Transverse colon (tissue), 4 donors: ENCODE data around the gene FAM161B. TPM values are rescaled to one million over a fixed set of nuclear protein-coding genes. Genes with fewer than 3 reads are reported as not detected.
A peak's percentile ranks its signal among the peaks of the same experiment; 100 is the strongest.
"Not testable (repeated sequence)": the region's sequence is repeated elsewhere in the genome, so short reads cannot be mapped to it uniquely, and the experiment has no call there.

Source experiments
- DNase-seq: peaks from one replicate; pipeline ENCODE4 v3.0.0-alpha.2; 2019
- H3K27ac ChIP-seq, 4 donors: fragments of 200-600 bp; sonication (generic); 2 replicates each; pipeline ENCODE4 v1.5.1; 2016 to 2018; ENCODE audit warnings: inconsistent platforms in 4 of 4
- H3K27me3 ChIP-seq: fragments of 200-600 bp; sonication (generic); 2 replicates; pipeline ENCODE4 v1.5.1; 2017; ENCODE audit warnings: inconsistent platforms
- H3K36me3 ChIP-seq, 4 donors: fragments of 200-600 bp; sonication (generic); 2 replicates each; pipeline ENCODE4 v1.5.1; 2017 to 2019; ENCODE audit warnings: inconsistent platforms in 4 of 4
- H3K4me1 ChIP-seq, 4 donors: fragments of 200-600 bp; sonication (generic); 2 replicates each; pipeline ENCODE4 v1.5.1; 2017 to 2020; ENCODE audit warnings: inconsistent platforms in 4 of 4
- H3K4me3 ChIP-seq, 4 donors: fragments of 200-600 bp; sonication (generic); 1 replicate in 1 of 4; 2 replicates in 3 of 4; pipeline versions ENCODE4 v1.5.1 to v1.6.1; 2017 to 2019; ENCODE audit warnings: inconsistent platforms in 4 of 4
- H3K9me3 ChIP-seq, 2 donors: fragments of 200-600 bp; sonication (generic); 2 replicates each; pipeline ENCODE4 v1.5.1; 2017 to 2019; ENCODE audit warnings: inconsistent platforms in 2 of 2
- EP300 ChIP-seq: sonication (generic); formaldehyde crosslinking; IDR thresholded peaks from one replicate; pipeline ENCODE4 v1.6.1; 2017; ENCODE audit warnings: antibody characterized with exemption, low read depth
- POLR2A ChIP-seq: fragments of 450-650 bp; IDR thresholded peaks from one replicate; pipeline ENCODE4 v1.6.1; 2016; ENCODE audit warnings: antibody characterized with exemption, mild to moderate bottlenecking, moderate library complexity
- POLR2AphosphoS5 ChIP-seq, 3 donors: sonication (generic); formaldehyde crosslinking; IDR thresholded peaks; one replicate each; pipeline ENCODE4 v1.6.1; 2016; ENCODE audit warnings: antibody characterized with exemption in 3 of 3
- WGBS, 2 donors: methylation state at CpG; one replicate each; pipeline ENCODE4 v1.1.5; 2018; ENCODE audit warnings: low coverage in 1 of 2; 5-methylcytosine and 5-hydroxymethylcytosine counted together
- in situ Hi-C, 4 donors: fragments of 200-750 bp; cut with MboI; loops; one replicate each; pipeline versions ENCODE4 v1.15.0 to v1.15.1; 2017; ENCODE audit warnings: low sequenced_read_pairs in 3 of 4, low pct_ligation_motif_present in 1 of 4, low pct_unique_long_range_greater_than_20kb in 1 of 4
- intact Hi-C: fragments of 100-400 bp; cut with DNase I; formaldehyde crosslinking; loops from one replicate; pipeline ENCODE4 v1.15.1; 2023; ENCODE audit warnings: low total_unique reads
- total RNA-seq, 4 donors: library from RNA; depleted of rRNA; stranded (reverse); fragments of >200 nt; gene quantifications; one replicate each; pipeline ENCODE4 v1.1.0, GENCODE V29; 2016
- TF ChIP-seq, protein P1 (sequence below), 5 experiments: fragments of 200-600 bp in 3 of 5; fragments of 450-650 bp in 2 of 5; sonication (generic) in 3 of 5; IDR thresholded peaks; 1 replicate in 2 of 5; 2 replicates in 3 of 5; pipeline ENCODE4 v1.5.1; 2016 to 2017; ENCODE audit warnings: antibody characterized with exemption in 5 of 5, inconsistent platforms in 3 of 5, mild to moderate bottlenecking in 2 of 5, moderate library complexity in 1 of 5

Gene FAM161B
- total RNA-seq, 4 donors from 2014 or later: 2.4 to 7.2 (median 4.8) TPM

DNA sequence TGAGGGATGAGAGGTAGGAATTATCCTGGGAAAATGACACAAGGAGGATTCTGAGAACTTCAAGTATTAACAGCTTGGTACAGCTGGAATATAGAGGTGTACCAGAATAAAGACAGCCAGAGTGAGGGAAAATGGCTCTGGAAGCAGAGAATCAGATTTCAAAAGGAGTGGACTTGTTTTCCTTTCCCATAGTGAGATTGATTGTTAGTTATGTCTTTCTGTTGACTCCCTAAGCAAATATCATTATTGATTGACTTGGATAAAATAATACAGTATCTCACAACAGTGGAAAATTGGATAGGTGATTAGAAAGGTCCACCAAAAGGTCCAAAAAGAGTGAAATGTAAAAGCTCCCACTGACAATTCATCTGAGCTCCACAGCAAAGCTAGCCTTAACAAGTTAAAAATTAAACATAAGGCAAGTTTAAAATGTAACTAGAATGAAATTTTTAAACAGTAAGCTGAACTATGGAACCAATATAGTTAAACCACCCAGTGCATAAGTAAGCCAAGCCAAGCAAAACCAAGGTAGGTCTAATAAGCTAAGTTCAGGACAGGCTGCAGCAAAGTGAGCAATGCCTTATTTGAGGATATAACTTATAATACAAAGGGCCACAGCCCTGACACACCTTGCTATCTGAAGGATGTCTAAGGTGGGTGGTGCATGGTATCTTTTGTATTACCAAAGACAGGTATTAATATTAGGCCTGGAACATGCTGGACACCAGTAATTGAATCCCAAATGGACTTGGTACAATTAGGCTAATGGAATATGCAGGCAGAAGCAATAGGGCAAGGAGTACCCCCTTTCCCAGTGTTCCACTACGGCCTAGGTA lies 47.4 kb upstream of the FAM161B start:
- Histone ChIP-seq H3K36me3 (no peaks in the 10 kb centered on the region), H3K4me1 (peaks cover 0 to 32% (median 17%) of the 10 kb centered on the region in 4 donors), H3K27me3 (no peaks in the 10 kb centered on the region), H3K4me3 (peak overlapping the region in 1 of 4 donors; percentile 1), H3K27ac (peak overlapping the region; percentile 80 to 89 (median 86)), H3K9me3 (no peaks in the 10 kb centered on the region)
- in situ Hi-C loops: no loop called here
- intact Hi-C loops: no loop called here
- WGBS, 2 donors: 44% methylated on average over 1 of the region's 1 CpG; no CpG with 5 or more reads in 1 of the 2 donors
- DNase-seq: peak; percentile 49
- TF ChIP-seq POLR2AphosphoS5 (IDR thresholded peaks at IDR 0.05): peak in 2 of 3 donors; percentile 47 to 78
- TF ChIP-seq, protein P1, sequence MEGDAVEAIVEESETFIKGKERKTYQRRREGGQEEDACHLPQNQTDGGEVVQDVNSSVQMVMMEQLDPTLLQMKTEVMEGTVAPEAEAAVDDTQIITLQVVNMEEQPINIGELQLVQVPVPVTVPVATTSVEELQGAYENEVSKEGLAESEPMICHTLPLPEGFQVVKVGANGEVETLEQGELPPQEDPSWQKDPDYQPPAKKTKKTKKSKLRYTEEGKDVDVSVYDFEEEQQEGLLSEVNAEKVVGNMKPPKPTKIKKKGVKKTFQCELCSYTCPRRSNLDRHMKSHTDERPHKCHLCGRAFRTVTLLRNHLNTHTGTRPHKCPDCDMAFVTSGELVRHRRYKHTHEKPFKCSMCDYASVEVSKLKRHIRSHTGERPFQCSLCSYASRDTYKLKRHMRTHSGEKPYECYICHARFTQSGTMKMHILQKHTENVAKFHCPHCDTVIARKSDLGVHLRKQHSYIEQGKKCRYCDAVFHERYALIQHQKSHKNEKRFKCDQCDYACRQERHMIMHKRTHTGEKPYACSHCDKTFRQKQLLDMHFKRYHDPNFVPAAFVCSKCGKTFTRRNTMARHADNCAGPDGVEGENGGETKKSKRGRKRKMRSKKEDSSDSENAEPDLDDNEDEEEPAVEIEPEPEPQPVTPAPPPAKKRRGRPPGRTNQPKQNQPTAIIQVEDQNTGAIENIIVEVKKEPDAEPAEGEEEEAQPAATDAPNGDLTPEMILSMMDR (IDR thresholded peaks at IDR 0.05): no peak

DNA sequence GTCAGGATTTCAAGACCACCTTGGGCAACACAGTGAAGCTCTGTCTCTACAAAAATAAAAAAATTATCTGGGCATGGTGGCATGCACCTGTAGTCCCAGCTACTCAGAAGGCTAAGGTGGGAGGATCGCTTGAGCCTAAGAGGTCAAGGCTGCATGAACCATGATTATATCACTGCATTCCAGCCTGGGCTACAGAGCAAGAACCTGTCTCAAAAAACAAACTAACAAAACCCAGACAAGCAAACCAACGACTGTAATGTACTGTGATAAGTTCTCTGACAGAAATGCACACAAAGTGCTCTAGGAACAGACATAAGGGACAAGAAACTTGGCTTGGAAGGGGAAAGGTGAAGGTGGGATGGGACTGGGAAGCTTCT lies 46.8 kb upstream of the FAM161B start:
- WGBS, 2 donors: 0 to 21% methylated on average over 1 to 2 of the region's 2 CpGs
- Histone ChIP-seq H3K4me1 (peaks cover 0 to 35% (median 19%) of the 10 kb centered on the region in 4 donors), H3K27ac (peak overlapping the region; percentile 80 to 89 (median 86)), H3K27me3 (no peaks in the 10 kb centered on the region), H3K4me3 (peak overlapping the region in 1 of 4 donors; percentile 1), H3K36me3 (no peaks in the 10 kb centered on the region), H3K9me3 (no peaks in the 10 kb centered on the region)
- TF ChIP-seq EP300: no peak
- TF ChIP-seq POLR2A: no peak
- TF ChIP-seq POLR2AphosphoS5 (IDR thresholded peaks at IDR 0.05): no peak
- TF ChIP-seq, protein P1 (IDR thresholded peaks at IDR 0.05): no peak
- in situ Hi-C loops (no loop called here), intact Hi-C loops (no loop called here)
- no peak for DNase-seq

DNA sequence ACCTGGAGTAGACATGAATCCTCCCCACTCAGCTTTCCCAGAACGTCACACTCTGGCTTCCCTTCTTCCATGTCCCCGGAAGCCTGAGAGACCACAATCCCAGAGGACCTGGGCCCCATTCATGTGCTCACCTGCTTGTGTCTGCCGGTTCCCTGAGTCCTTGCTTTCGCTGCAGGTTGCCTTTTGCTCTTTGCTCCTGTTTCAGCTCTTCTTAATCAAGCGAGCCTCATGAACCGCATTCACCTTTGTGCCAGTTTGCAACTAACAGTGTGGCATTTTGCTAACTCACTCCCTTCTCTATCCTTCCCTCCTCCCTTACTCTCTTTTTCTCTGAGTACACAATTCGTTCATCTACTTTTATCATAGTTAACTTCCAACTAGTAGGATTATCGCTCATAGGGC lies 46.1 kb upstream of the FAM161B start:
- Histone ChIP-seq H3K36me3 (no peaks in the 10 kb centered on the region), H3K4me1 (peaks cover 0 to 35% (median 19%) of the 10 kb centered on the region in 4 donors), H3K9me3 (no peaks in the 10 kb centered on the region), H3K27me3 (no peaks in the 10 kb centered on the region), H3K27ac (peak overlapping the region; percentile 80 to 89 (median 86)), H3K4me3 (peak overlapping the region in 3 of 4 donors; percentile 30 to 52 (median 36))
- WGBS, 2 donors: 53 to 77% methylated on average over 8 of the region's 8 CpGs
- peak; percentile 67 for DNase-seq
- in situ Hi-C loops: no loop called here
- peak; percentile 39 to 84 (median 75) for TF ChIP-seq POLR2AphosphoS5 (IDR thresholded peaks at IDR 0.05)
- peak; percentile 83 for TF ChIP-seq POLR2A
- no peak for TF ChIP-seq EP300
- intact Hi-C loops: no loop called here

DNA sequence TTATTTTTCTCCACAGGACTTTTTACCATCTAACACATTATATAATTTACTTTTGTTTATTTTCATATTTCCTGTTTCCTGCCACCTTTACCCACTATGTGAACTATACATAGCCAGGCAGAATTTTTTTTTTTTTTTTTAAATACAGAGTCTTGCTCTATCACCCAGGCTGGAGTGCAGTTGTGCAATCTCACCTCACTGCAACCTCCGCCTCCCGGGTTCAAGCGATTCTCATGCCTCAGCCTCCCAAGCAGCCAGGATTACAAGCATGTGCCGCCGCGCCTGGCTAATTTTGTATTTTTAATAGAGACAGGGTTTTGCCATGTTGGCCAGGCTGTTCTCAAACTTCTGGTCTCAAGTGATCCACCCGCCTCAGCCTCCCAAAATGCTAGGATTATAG lies 45.0 kb upstream of the FAM161B start:
- peak overlapping the region; percentile 80 to 89 (median 86) for H3K27ac ChIP-seq
- H3K4me1 ChIP-seq: peaks cover 0 to 35% (median 19%) of the 10 kb centered on the region in 4 donors
- in situ Hi-C loops, H3K27me3 ChIP-seq, H3K36me3 ChIP-seq, H3K9me3 ChIP-seq, intact Hi-C loops: not testable (repeated sequence)
- DNase-seq: peak; percentile 71
- H3K4me3 ChIP-seq: peak overlapping the region; percentile 7 to 52 (median 33)
- TF ChIP-seq POLR2A: peak; percentile 26
- WGBS, 2 donors: 46 to 71% methylated on average over 6 to 7 of the region's 7 CpGs

DNA sequence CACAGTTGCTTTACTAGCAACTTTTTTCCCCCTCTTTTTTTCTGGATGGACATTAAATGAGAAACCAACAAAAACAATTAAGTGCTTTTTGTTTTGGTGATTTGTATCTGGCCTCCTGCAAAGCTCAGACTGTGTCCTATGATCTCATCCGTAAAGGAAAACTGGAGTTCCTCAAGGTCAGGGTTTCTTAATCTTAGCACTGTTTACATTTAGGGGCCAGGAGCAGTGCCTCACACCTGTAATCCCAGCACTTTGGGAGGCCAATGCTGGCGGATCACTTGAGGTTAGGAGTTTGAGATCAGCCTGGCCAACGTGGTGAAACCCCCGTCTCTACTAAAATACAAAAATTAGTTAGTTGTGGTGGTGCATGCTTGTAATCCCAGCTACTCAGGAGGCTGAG lies 41.2 kb upstream of the FAM161B start:
- Histone ChIP-seq H3K4me3 (no peak overlapping the region), H3K9me3 (no peaks in the 10 kb centered on the region), H3K36me3 (peaks cover 0 to 10% (median 4%) of the 10 kb centered on the region in 4 donors), H3K27ac (no peak overlapping the region), H3K27me3 (no peaks in the 10 kb centered on the region), H3K4me1 (peaks cover 0 to 20% (median 6%) of the 10 kb centered on the region in 4 donors)
- no peak for TF ChIP-seq POLR2AphosphoS5 (IDR thresholded peaks at IDR 0.05)
- TF ChIP-seq POLR2A: no peak
- TF ChIP-seq, protein P1 (IDR thresholded peaks at IDR 0.05): no peak
- TF ChIP-seq EP300: no peak
- DNase-seq: no peak
- in situ Hi-C loops: no loop called here
- intact Hi-C loops: no loop called here
- WGBS, 2 donors: 20 to 54% methylated on average over 1 to 4 of the region's 4 CpGs

DNA sequence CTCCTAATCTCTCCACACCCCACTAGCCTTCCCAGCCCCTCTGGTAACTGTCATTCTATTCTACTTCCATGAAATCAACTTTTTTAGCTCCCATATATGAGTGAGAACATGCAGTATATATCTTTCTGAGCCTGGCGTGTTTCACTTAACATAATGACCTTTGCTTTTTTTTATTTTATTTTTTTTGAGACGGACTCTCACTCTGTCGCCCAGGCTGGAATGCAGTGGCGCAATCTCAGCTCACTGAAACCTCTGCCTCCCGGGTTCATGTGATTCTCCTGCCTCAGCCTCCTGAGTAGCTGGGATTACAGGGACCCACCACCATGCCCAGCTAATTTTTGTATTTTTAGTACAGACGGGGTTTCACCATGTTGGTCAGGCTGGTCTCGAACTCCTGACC lies 38.8 kb upstream of the FAM161B start:
- H3K27me3 ChIP-seq, H3K4me3 ChIP-seq, intact Hi-C loops, in situ Hi-C loops, H3K9me3 ChIP-seq, DNase-seq: not testable (repeated sequence)
- H3K4me1 ChIP-seq: peaks cover 0 to 20% (median 6%) of the 10 kb centered on the region in 4 donors
- peaks cover 0 to 12% (median 5%) of the 10 kb centered on the region in 4 donors for H3K36me3 ChIP-seq
- WGBS, 2 donors: 48 to 74% methylated on average over 5 to 7 of the region's 7 CpGs
- peak overlapping the region in 2 of 4 donors; percentile 17 to 20 for H3K27ac ChIP-seq
